ENCODE data around the gene VPREB3. TPM values are rescaled to one million over a fixed set of nuclear protein-coding genes. Genes with fewer than 3 reads are reported as not detected.

VPREB3 gene
- total RNA-seq, 2 donors from 2014 or later, result not detected

GRCh38 chr22:23800297-23801237, 46.3 kb upstream of the VPREB3 start:
- Histone ChIP-seq H3K9me3 (no peaks in the 10 kb centered on the region), H3K36me3 (replicated peaks in 1 of 2; ENCODE audit: insufficient read depth in 1 of 2, low read depth in 2 of 2) (peaks cover 0 to 32% of the 10 kb centered on the region in 2 donors), H3K4me1 (no peaks in the 10 kb centered on the region), H3K27me3 (no peaks in the 10 kb centered on the region), H3K4me3 (no peak overlapping the region), H3K27ac (no peak overlapping the region)
- DNase-seq (no peak), ATAC-seq (no peak)
- intact Hi-C loops (cut with DNase I), result no loop called here
- TF ChIP-seq POLR2A (IDR thresholded peaks at IDR 0.05), result no peak
- WGBS, 2 donors, result 91 to 97% methylated on average over 13 to 18 of the region's 18 CpGs

GRCh38 chr22:23796461-23796860, 42.2 kb upstream of the VPREB3 start:
- intact Hi-C loops (cut with DNase I), result no loop called here
- ATAC-seq (no peak), DNase-seq (no peak)
- TF ChIP-seq CTCF (IDR thresholded peaks at IDR 0.05) (no peak), POLR2A (IDR thresholded peaks at IDR 0.05) (no peak)
- Histone ChIP-seq H3K36me3 (replicated peaks in 1 of 2; ENCODE audit: insufficient read depth in 1 of 2, low read depth in 2 of 2) (peaks cover 0 to 36% of the 10 kb centered on the region in 2 donors), H3K9me3 (no peaks in the 10 kb centered on the region), H3K4me1 (no peaks in the 10 kb centered on the region), H3K4me3 (no peak overlapping the region), H3K27me3 (no peaks in the 10 kb centered on the region), H3K27ac (no peak overlapping the region)
- WGBS, 2 donors, result 84 to 89% methylated on average over 5 of the region's 5 CpGs

GRCh38 chr22:23793326-23793725, 39.1 kb upstream of the VPREB3 start:
- 76 to 89% methylated on average over 3 to 8 of the region's 8 CpGs for WGBS, 2 donors
- DNase-seq (no peak), ATAC-seq (no peak)
- H3K9me3 ChIP-seq, result no peaks in the 10 kb centered on the region
- TF ChIP-seq POLR2A (IDR thresholded peaks at IDR 0.05), result no peak
- TF ChIP-seq CTCF (IDR thresholded peaks at IDR 0.05), result no peak
- intact Hi-C loops (cut with DNase I), result no loop called here
- no peaks in the 10 kb centered on the region for H3K27me3 ChIP-seq
- no peak overlapping the region for H3K27ac ChIP-seq
- H3K36me3 ChIP-seq (replicated peaks in 1 of 2; ENCODE audit: insufficient read depth in 1 of 2, low read depth in 2 of 2), result peaks cover 0 to 23% of the 10 kb centered on the region in 2 donors
- H3K4me3 ChIP-seq, result no peak overlapping the region
- H3K4me1 ChIP-seq, result peaks cover 18% of the 10 kb centered on the region

DNA sequence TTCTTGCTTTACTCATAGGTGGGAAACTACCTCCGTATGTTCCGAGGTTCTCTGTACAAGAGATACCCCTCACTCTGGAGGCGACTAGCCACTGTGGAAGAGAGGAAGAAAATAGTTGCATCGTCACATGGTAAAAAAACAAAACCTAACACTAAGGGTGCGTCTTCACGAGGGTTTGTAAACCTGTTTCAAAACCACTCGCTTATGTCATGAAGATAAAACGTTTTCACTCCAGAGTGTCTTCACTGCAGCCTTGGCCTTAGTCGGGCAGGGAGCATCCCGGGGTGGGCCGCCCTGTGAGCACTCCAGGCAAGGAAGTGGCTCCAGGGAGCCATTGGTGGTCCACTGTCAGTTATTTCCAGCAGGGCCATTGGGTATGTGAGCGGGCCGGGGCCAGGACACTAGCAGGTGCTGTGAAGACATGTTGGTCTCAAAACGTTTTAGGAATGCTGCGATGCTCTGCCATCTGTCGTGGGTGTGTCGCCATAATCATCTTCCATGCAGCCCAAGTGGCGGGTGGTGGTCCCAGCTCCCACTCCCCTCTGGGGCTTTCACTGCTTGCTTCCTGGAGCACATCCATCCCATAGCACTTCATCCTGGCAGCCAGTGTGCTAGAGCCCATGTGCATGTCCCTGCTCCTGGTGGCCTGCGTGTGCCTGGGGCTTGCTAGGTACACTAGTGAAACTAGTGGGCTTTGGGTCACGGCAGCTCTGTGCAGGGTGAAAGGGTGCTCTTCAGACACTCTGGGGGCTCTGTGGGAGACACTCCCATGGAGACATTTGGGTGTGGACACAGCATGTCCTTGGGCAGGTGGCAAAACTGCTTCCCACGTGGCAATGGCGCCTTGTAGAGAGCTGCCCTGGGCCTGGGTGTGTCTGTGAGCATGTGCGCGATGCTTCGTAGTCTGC, 37.8 kb upstream of the VPREB3 start:
- no peak overlapping the region for H3K4me3 ChIP-seq
- ATAC-seq (no peak), DNase-seq (no peak)
- 82 to 83% methylated on average over 13 to 25 of the region's 25 CpGs for WGBS, 2 donors
- peaks cover 0 to 23% of the 10 kb centered on the region in 2 donors for H3K36me3 ChIP-seq (replicated peaks in 1 of 2; ENCODE audit: insufficient read depth in 1 of 2, low read depth in 2 of 2)
- TF ChIP-seq CTCF (IDR thresholded peaks at IDR 0.05) (no peak), POLR2A (IDR thresholded peaks at IDR 0.05) (no peak)
- intact Hi-C loops (cut with DNase I), result no loop called here
- H3K9me3 ChIP-seq, result no peaks in the 10 kb centered on the region
- H3K27ac ChIP-seq, result no peak overlapping the region
- H3K4me1 ChIP-seq, result peaks cover 26% of the 10 kb centered on the region
- no peaks in the 10 kb centered on the region for H3K27me3 ChIP-seq

Measured in body of pancreas (tissue), 4 donors.